GM12801 (cell line): ENCODE measurements around the gene MSX2.

Experiments
- CTCF ChIP-seq: IDR thresholded peaks from one replicate; pipeline ENCODE4 v1.5.1; 2011; ENCODE audit warnings: control low read depth; ENCODE audit not compliant: insufficient read length; ENCODE audit errors: extremely low read depth

Gene MSX2

GRCh38 chr5:174752121-174752520 lies 27.7 kb downstream of the MSX2 start:
- no peak for TF ChIP-seq CTCF

- TF ChIP-seq CTCF, result no peak
Measured at GRCh38 chr5:174755106-174755505, 30.7 kb downstream of the MSX2 start.

DNA sequence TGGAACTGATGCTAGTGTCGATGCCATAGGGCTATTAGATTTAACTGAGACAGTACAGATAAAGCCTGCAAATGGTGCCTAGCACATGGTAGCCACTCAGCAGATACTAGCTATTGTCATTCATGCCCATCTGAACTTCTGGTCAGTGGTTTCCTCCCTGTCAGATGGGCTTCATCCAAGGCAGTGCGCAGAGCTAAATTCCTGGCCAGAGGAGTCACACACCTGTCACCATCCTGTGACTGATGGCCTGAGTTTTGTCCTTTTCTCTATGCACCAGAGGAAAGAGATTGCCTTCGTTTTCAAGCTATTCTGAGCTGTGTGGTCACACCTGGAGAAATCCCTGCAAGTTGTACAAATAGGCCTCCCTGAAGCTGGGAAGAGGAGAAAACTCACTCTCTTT lies 34.7 kb downstream of the MSX2 start:
- no peak for TF ChIP-seq CTCF

- no peak for TF ChIP-seq CTCF
Measured at GRCh38 chr5:174760721-174761120, 36.3 kb downstream of the MSX2 start.

GRCh38 chr5:174764309-174764708 lies 39.9 kb downstream of the MSX2 start:
- TF ChIP-seq CTCF, result no peak

GRCh38 chr5:174765540-174765939 lies 41.2 kb downstream of the MSX2 start:
- no peak for TF ChIP-seq CTCF

- TF ChIP-seq CTCF, result no peak
Measured at GRCh38 chr5:174767670-174768069, 43.3 kb downstream of the MSX2 start.

GRCh38 chr5:174769005-174769404 lies 44.6 kb downstream of the MSX2 start:
- TF ChIP-seq CTCF, result no peak
